GM19468 (cell line): Measurements from ENCODE around the gene ZNF23.
"Not testable (repeated sequence)": the region's sequence is repeated elsewhere in the genome, so short reads cannot be mapped to it uniquely, and the experiment has no call there.

Experiments used
- ATAC-seq: cut with Tn5 transposase; IDR thresholded peaks from one replicate; pipeline ENCODE4 v1.9.1; 2021; ENCODE audit warnings: mild to moderate bottlenecking, moderate library complexity, moderate number of reproducible peaks; ENCODE audit not compliant: unreplicated experiment; ENCODE audit errors: extremely low read depth

The ZNF23 gene

GRCh38 chr16:71461686-71462648, at the start of gene ZNF23:
TSS of gene ZNF23 (minus strand) at chr16:71462247. CDS start at chr16:71456796, 5,451 bp downstream.
- ATAC-seq: peak; percentile 77

- ATAC-seq: no peak
Observed at GRCh38 chr16:71507061-71507460, 45.0 kb upstream of the ZNF23 start.

GRCh38 chr16:71504901-71505300, 42.9 kb upstream of the ZNF23 start:
- ATAC-seq: no peak

GRCh38 chr16:71504051-71504450, 42.0 kb upstream of the ZNF23 start:
- ATAC-seq: not testable (repeated sequence)

GRCh38 chr16:71501547-71501946, 39.5 kb upstream of the ZNF23 start:
- no peak for ATAC-seq

- no peak for ATAC-seq
Observed at GRCh38 chr16:71500964-71501363, 38.9 kb upstream of the ZNF23 start.

GRCh38 chr16:71499775-71500364, 37.8 kb upstream of the ZNF23 start:
- no peak for ATAC-seq

- ATAC-seq: no peak
Observed at GRCh38 chr16:71498031-71498430, 36.0 kb upstream of the ZNF23 start.

- ATAC-seq: no peak
Observed at GRCh38 chr16:71493213-71493612, 31.2 kb upstream of the ZNF23 start.

GRCh38 chr16:71492786-71493185, 30.7 kb upstream of the ZNF23 start:
- no peak for ATAC-seq

GRCh38 chr16:71491054-71491453, 29.0 kb upstream of the ZNF23 start:
- no peak for ATAC-seq

- ATAC-seq: no peak
Observed at GRCh38 chr16:71490361-71490760, 28.3 kb upstream of the ZNF23 start.

GRCh38 chr16:71489122-71489521, 27.1 kb upstream of the ZNF23 start, which contains the start of gene ZNF19:
TSS of gene ZNF19 (minus strand) at chr16:71489324. CDS start at chr16:71482114, 7,210 bp downstream.
- no peak for ATAC-seq

- ATAC-seq: peak; percentile 66
Observed at GRCh38 chr16:71484006-71484893, 22.2 kb upstream of the ZNF23 start.

- no peak for ATAC-seq
Observed at GRCh38 chr16:71482569-71482968, 20.5 kb upstream of the ZNF23 start.

- ATAC-seq: no peak
Observed at GRCh38 chr16:71480956-71481355, 18.9 kb upstream of the ZNF23 start.

GRCh38 chr16:71479420-71479819, 17.4 kb upstream of the ZNF23 start:
- ATAC-seq: no peak

- no peak for ATAC-seq
Observed at GRCh38 chr16:71476457-71477124, 14.5 kb upstream of the ZNF23 start.

GRCh38 chr16:71474864-71475263, 12.8 kb upstream of the ZNF23 start:
- ATAC-seq: no peak

- no peak for ATAC-seq
Observed at GRCh38 chr16:71473891-71474290, 11.8 kb upstream of the ZNF23 start.
